SU-DHL-6 (cell line): Measurements from ENCODE around the gene ZNF678.

Experiments
- H2AFZ ChIP-seq: fragments of 200-600 bp; sonication (generic); 2 replicates; pipeline ENCODE4 v1.6.1; 2014; ENCODE audit warnings: low read depth, mild to moderate bottlenecking, moderate library complexity, mixed read lengths, antibody characterized with exemption, low read length; ENCODE audit not compliant: severe bottlenecking
- H3F3A ChIP-seq: fragments of 200-600 bp; shearing (Covaris generic); 2 replicates; pipeline ENCODE4 v1.6.0; 2016; ENCODE audit warnings: antibody characterized with exemption, mild to moderate bottlenecking; ENCODE audit not compliant: insufficient read depth
- H3K27ac ChIP-seq: fragments of 200-600 bp; sonication (generic); 2 replicates; pipeline ENCODE4 v1.5.1; 2016; ENCODE audit warnings: low read depth, mild to moderate bottlenecking, low read length, moderate library complexity, mixed read lengths
- H3K27me3 ChIP-seq: fragments of 200-600 bp; sonication (generic), shearing (Covaris generic); 2 replicates; pipeline ENCODE4 v1.6.0; 2014; ENCODE audit warnings: mild to moderate bottlenecking, low read length
- H3K36me3 ChIP-seq: fragments of 200-600 bp; sonication (generic); 2 replicates; pipeline ENCODE4 v1.6.1; 2014; ENCODE audit warnings: mild to moderate bottlenecking, low read length, mixed read lengths
- H3K4me2 ChIP-seq: fragments of 300-600, 200-600 bp; shearing (Covaris generic), sonication (generic); 2 replicates; pipeline ENCODE4 v1.6.0; 2014; ENCODE audit warnings: low read length, low read depth, mild to moderate bottlenecking; ENCODE audit not compliant: poor library complexity, severe bottlenecking
- H3K4me3 ChIP-seq: fragments of 200-600 bp; sonication (generic); 2 replicates; pipeline ENCODE4 v1.5.1; 2014; ENCODE audit warnings: antibody characterized with exemption, low read length, mild to moderate bottlenecking, mixed read lengths; ENCODE audit not compliant: insufficient read depth, poor library complexity, severe bottlenecking
- H3K79me2 ChIP-seq: fragments of 200-600 bp; sonication (generic); 2 replicates; pipeline ENCODE4 v1.6.1; 2014; ENCODE audit warnings: mild to moderate bottlenecking, low read length, moderate library complexity; ENCODE audit not compliant: insufficient read depth
- H3K9ac ChIP-seq: fragments of 200-600 bp; sonication (generic); 2 replicates; pipeline ENCODE4 v1.7.0; 2014; ENCODE audit warnings: mild to moderate bottlenecking, low read length
- H3K9me2 ChIP-seq: fragments of 200-600 bp; sonication (generic); replicated peaks from 2 replicates; pipeline ENCODE4 v1.6.1; 2014; ENCODE audit warnings: low read length; ENCODE audit not compliant: insufficient read depth
- H3K9me3 ChIP-seq: fragments of 200-600 bp; sonication (generic); 2 replicates; pipeline ENCODE4 v1.6.1; 2014; ENCODE audit warnings: low read length, mixed read lengths; ENCODE audit not compliant: insufficient read depth
- H4K20me1 ChIP-seq: fragments of 200-600 bp; sonication (generic); 2 replicates; pipeline ENCODE4 v1.6.1; 2014; ENCODE audit warnings: low read depth, mild to moderate bottlenecking, antibody characterized with exemption, low read length, moderate library complexity, mixed read lengths
- EZH2phosphoT487 ChIP-seq: fragments of 200-600 bp; sonication (generic), shearing (Covaris generic); conservative IDR thresholded peaks from 2 replicates; pipeline ENCODE4 v1.6.1; 2018; ENCODE audit warnings: mild to moderate bottlenecking, antibody characterized with exemption, low read length, moderate library complexity, mixed read lengths
- TF ChIP-seq, protein P1 (sequence below): fragments of 200-600 bp; sonication (generic); IDR thresholded peaks from one replicate; pipeline ENCODE4 v1.5.1; 2017; ENCODE audit warnings: antibody characterized with exemption, mild to moderate bottlenecking, low read length, moderate library complexity; ENCODE audit not compliant: insufficient read depth, poor library complexity, severe bottlenecking

The ZNF678 gene

GRCh38 chr1:227712648-227713047 is 149.3 kb downstream of the ZNF678 start:
- Histone ChIP-seq H3K4me3 (no peak overlapping the region), H3K27me3 (no peaks in the 10 kb centered on the region), H3K36me3 (no peaks in the 10 kb centered on the region), H3K9me2 (no peaks in the 10 kb centered on the region), H3F3A (no peaks in the 10 kb centered on the region), H3K9ac (no peak overlapping the region), H3K27ac (no peak overlapping the region), H4K20me1 (no peaks in the 10 kb centered on the region), H3K9me3 (no peaks in the 10 kb centered on the region), H2AFZ (no peak overlapping the region), H3K79me2 (no peaks in the 10 kb centered on the region), H3K4me2 (no peak overlapping the region)
- no peak for TF ChIP-seq EZH2phosphoT487
- TF ChIP-seq, protein P1, sequence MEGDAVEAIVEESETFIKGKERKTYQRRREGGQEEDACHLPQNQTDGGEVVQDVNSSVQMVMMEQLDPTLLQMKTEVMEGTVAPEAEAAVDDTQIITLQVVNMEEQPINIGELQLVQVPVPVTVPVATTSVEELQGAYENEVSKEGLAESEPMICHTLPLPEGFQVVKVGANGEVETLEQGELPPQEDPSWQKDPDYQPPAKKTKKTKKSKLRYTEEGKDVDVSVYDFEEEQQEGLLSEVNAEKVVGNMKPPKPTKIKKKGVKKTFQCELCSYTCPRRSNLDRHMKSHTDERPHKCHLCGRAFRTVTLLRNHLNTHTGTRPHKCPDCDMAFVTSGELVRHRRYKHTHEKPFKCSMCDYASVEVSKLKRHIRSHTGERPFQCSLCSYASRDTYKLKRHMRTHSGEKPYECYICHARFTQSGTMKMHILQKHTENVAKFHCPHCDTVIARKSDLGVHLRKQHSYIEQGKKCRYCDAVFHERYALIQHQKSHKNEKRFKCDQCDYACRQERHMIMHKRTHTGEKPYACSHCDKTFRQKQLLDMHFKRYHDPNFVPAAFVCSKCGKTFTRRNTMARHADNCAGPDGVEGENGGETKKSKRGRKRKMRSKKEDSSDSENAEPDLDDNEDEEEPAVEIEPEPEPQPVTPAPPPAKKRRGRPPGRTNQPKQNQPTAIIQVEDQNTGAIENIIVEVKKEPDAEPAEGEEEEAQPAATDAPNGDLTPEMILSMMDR = no peak

DNA sequence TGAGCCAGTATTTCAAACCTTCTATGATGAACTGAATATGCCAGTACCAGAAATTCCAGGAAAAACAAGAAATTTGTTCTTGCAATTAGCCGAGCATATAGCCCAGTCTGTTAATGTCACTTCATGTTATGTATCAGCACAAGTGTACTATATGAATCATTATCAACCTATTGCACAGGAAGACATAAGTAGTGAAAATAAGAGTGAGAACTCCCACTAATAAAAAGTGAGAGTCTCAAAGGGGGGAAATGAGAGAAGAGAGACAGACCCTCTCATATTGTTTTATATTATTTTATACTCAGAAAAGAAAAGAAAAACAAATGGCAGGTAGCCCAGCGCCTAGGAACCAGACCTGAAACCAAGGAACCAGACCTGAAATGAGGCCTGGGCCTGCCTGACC is 155.6 kb downstream of the ZNF678 start:
- Histone ChIP-seq H3K27me3 (no peaks in the 10 kb centered on the region), H2AFZ (no peak overlapping the region), H3F3A (no peaks in the 10 kb centered on the region), H3K36me3 (no peaks in the 10 kb centered on the region), H3K27ac (no peak overlapping the region), H3K4me3 (no peak overlapping the region), H3K9me3 (peaks cover 20% of the 10 kb centered on the region; the same call in 1 of the 2 replicates), H3K9ac (no peak overlapping the region), H4K20me1 (no peaks in the 10 kb centered on the region), H3K4me2 (no peak overlapping the region), H3K79me2 (no peaks in the 10 kb centered on the region), H3K9me2 (no peaks in the 10 kb centered on the region)
- no peak for TF ChIP-seq EZH2phosphoT487
- TF ChIP-seq, protein P1 = no peak

- Histone ChIP-seq H2AFZ (no peak overlapping the region), H3F3A (no peaks in the 10 kb centered on the region), H3K9me3 (peaks cover 20% of the 10 kb centered on the region; the same call in 1 of the 2 replicates), H3K79me2 (no peaks in the 10 kb centered on the region), H4K20me1 (no peaks in the 10 kb centered on the region), H3K36me3 (no peaks in the 10 kb centered on the region), H3K9ac (no peak overlapping the region), H3K4me3 (no peak overlapping the region), H3K27me3 (no peaks in the 10 kb centered on the region), H3K9me2 (no peaks in the 10 kb centered on the region), H3K27ac (no peak overlapping the region), H3K4me2 (no peak overlapping the region)
- TF ChIP-seq EZH2phosphoT487 = no peak
- TF ChIP-seq, protein P1 = no peak
Measured at GRCh38 chr1:227723474-227723873, 160.1 kb downstream of the ZNF678 start.
